ENCODE data around the gene CLEC16A. TPM values are rescaled to one million over a fixed set of nuclear protein-coding genes. Genes with fewer than 3 reads are reported as not detected.

Gene CLEC16A
- total RNA-seq, 1 experiment from 2014 or later, result 8.0 TPM

DNA sequence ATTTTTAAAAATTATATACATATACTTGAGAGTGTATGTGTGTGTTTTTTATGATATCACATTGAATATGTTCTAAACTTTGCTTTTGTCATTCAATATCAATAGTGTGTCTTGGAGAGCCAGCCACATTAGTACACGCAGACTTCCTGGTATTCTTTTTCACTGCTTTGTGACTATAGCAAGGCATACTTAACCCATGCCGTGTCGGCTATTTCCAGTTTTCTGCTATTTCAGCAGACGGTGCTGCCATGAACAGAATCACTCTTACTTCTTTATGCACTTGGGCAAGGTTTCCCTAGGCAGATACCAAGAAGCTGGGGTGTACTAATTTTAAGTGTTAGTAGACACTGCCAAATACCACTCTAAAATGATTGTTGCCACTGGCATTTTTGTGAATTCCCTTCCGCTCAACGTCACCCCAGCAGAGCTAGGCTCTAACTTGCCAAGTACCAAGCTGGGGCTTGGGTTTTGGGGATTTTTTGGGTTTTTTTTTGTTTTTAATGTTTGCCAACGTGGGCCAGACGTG lies 176.8 kb downstream of the CLEC16A start:
- DNase-seq (ENCODE audit: low read depth, low spot score), result no peak
- in situ Hi-C loops (cut with HindIII; ENCODE audit: low pct_unique_long_range_greater_than_20kb, low sequenced_read_pairs), result no loop called here

DNA sequence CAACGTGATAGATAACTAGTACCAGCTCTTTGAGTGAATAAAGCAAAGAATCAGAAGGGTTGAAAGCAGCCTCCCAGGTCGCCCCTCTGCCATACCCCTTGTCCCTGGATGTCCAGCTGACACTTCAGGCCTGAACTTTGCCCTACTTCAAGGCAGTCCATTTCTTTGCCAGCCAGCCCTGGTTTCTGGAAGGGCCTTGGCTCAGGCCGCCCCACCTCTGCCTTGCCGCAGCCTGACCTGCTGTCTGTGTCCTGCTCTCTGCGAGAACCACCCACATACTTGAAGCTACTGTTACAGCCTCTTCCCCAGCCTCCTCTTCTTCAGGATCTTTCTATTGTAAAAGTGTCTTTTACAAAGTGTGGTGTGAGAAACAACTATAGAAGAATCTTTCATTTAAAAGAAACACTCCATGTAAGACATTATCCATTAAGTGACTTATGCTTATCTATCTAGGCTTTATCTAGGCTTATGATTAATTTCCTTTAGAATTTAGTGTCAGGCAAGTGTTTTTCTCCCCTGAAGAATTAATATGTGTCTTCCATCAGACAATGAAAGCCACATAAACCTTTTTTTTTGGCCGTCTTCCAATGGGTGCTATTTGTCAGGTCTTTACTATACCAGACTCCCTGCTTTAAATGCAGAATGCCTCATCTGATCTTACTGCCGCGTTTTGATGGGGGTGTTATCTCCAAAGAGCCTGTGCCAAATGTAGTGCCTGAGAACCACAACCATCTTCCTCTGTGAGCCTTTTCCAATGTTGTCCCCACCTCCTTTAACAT lies 177.7 kb downstream of the CLEC16A start:
- no peak for DNase-seq (ENCODE audit: low read depth, low spot score)
- in situ Hi-C loops (cut with HindIII; ENCODE audit: low pct_unique_long_range_greater_than_20kb, low sequenced_read_pairs), result no loop called here

DNA sequence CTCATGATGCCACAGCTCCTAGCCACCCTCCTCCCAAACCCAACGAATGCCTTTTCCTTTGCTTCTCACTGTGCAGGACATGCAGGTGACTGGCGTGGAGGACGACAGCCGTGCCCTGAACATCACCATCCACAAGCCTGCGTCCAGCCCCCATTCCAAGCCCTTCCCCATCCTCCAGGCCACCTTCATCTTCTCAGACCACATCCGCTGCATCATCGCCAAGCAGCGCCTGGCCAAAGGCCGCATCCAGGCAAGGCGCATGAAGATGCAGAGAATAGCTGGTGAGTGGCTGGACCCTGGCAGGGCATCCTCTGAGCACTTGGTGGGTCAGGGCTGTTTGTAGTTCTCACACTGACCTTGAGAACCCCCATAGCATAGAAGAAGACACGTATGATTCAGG lies 179.3 kb downstream of the CLEC16A start:
- DNase-seq (ENCODE audit: low read depth, low spot score), result no peak
- in situ Hi-C loops (cut with HindIII; ENCODE audit: low pct_unique_long_range_greater_than_20kb, low sequenced_read_pairs), result no loop called here

DNA sequence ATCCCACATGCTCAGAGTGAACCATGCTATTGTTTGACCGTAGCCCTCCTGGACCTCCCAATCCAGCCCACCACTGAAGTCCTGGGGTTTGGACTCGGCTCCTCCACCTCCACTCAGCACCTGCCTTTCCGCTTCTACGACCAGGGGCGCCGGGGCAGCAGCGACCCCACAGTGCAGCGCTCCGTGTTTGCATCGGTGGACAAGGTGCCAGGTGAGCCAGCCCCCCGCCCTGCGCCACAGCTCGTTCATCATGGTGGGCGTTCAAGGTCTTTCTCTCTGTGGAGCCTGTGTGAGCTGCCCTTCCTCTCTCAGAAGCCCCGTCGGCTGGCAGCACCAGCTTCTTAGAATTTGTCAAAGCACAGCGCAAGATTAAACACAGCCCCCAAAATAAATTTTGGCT lies 181.6 kb downstream of the CLEC16A start:
- no peak for DNase-seq (ENCODE audit: low read depth, low spot score)
- in situ Hi-C loops (cut with HindIII; ENCODE audit: low pct_unique_long_range_greater_than_20kb, low sequenced_read_pairs), result no loop called here

DNA sequence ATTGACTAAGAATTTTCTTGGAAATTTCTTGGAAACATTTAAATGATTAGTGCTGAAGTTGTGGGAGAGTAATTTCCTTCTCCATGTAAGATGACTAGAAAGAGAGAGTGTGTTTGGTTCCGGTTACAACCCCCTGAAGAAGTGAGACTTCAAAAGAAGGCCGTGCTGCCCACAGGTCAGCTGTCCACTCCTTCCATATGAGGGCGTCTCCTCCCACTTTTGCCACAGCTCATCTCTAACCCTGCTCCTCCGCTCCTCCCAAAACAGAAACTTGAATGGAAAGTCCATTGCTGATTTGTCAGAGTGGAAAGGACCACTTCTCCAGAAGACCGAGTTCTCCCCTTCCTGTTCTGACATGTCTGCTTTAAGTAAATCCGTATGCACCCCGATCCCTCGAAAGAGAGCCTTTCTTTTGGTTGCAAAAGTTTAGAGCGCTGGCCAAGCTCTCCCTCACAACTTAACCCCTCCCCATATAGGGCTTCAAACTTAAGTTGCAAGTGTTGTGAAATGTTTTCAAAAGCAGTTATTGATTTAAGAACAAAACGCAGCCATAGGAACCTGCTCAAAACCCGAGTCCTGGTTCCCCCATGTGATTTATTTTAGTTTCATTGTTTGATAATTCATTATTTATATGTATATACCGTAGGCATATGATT lies 182.2 kb downstream of the CLEC16A start:
- in situ Hi-C loops (cut with HindIII; ENCODE audit: low pct_unique_long_range_greater_than_20kb, low sequenced_read_pairs), result no loop called here
- no peak for DNase-seq (ENCODE audit: low read depth, low spot score)

- no peak for DNase-seq (ENCODE audit: low read depth, low spot score)
- in situ Hi-C loops (cut with HindIII; ENCODE audit: low pct_unique_long_range_greater_than_20kb, low sequenced_read_pairs), result no loop called here
Measured at GRCh38 chr16:11127610-11128195, 183.3 kb downstream of the CLEC16A start.

DNA sequence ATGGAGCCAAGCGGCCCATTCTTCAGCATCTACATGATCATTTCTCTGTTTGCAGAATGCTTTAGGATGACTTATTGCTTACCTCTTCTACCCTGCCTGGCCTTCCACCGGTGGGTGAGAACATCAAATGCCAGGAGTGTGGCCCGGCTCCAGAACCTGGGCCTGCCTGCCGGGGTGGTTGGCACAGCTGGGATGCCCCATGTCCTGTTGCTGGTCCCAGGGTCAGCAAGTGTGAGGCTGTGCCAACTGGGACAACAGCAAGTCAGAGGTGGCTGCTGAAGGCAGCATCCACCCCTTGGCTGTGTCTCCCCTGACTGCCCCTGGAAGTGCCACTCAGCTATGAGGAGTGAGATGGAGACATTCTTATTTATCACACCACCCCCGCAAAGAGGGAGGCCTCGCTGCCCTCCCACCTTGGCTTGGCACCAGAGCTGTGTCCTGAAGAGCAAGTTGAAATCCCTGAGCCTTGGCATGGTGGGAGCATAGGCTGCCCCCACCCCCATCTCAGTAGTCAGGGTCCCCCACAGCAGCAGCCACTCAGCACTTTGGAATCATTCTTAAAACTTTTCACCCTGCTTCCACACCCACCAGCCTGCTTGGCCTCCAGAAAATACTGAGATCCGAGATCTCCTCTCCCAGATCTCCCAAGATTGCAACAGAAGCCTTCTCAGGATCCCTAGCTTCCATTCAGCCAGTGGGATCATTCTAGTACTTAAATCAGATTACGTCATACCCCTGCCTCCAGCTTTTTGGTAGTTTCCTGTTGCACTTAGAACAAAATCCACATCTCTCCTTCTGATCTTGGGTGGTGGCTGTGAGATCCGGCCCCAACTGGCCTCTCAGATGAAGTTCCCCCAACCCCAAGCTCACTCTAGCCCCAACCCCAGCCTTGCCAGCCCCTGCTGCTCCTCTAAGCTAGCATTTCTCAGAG lies 184.1 kb downstream of the CLEC16A start:
- DNase-seq (ENCODE audit: low read depth, low spot score), result no peak
- in situ Hi-C loops (cut with HindIII; ENCODE audit: low pct_unique_long_range_greater_than_20kb, low sequenced_read_pairs), result no loop called here

GRCh38 chr16:11129378-11129781 lies 185.0 kb downstream of the CLEC16A start:
- in situ Hi-C loops (cut with HindIII; ENCODE audit: low pct_unique_long_range_greater_than_20kb, low sequenced_read_pairs), result no loop called here
- no peak for DNase-seq (ENCODE audit: low read depth, low spot score)

DNA sequence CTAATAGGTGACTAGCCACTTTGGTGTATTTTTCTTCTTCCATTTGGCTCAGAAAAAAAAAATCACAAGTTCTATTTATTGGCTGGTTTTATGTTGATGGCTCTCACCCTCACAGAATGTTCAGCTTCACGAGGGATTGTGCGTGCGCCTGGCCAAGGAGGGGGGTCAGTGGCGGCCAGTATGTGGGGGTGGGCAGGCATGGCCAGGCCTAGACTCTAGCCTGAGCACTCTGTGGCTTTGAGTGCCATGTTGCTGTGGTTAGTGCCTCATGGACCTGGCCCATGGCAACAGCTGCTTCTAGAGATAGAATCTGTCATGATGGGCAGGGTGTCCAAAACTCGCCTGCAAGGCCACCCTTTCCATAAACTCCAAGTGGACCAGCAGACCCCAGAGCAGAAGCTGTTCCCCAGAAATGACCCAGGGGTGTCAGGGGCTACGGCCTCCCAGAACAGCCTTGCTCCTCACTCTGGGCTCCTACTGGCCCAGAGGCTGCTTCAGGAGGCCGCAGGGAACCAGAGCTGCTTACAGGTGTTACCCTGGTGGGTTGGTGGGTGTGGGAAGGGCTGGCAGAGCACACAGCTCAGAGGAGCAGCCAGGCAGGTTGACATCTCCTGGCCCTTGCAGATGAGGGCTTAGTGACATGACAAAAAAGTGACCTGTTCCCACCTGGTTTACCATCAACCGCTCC lies 186.8 kb downstream of the CLEC16A start:
- DNase-seq (ENCODE audit: low read depth, low spot score), result no peak
- in situ Hi-C loops (cut with HindIII; ENCODE audit: low pct_unique_long_range_greater_than_20kb, low sequenced_read_pairs), result no loop called here

DNA sequence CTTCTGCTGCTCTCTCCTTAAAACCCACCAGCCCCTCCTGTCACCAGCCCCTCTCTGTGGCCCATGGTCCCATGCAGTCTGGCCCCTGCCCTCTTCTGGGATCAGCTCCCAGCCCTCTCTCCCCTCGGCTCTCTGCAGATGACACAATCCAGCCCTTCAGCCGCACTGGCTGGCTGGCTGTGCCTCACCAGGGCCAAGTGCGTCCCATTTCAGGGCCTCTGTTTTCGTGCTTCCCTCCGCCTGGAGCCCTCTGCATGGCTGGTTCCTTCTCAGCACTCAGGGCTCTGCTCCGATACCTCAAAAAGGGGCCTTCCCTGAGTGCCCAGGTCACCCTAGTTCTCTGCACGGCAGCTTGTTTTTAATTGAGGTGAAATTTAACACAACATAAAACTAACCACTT lies 187.3 kb downstream of the CLEC16A start:
- no peak for DNase-seq (ENCODE audit: low read depth, low spot score)
- in situ Hi-C loops (cut with HindIII; ENCODE audit: low pct_unique_long_range_greater_than_20kb, low sequenced_read_pairs), result no loop called here

GRCh38 chr16:11133344-11133943 lies 189.1 kb downstream of the CLEC16A start:
- DNase-seq (ENCODE audit: low read depth, low spot score), result peak; percentile 60
- in situ Hi-C loops (cut with HindIII; ENCODE audit: low pct_unique_long_range_greater_than_20kb, low sequenced_read_pairs), result no loop called here

- in situ Hi-C loops (cut with HindIII; ENCODE audit: low pct_unique_long_range_greater_than_20kb, low sequenced_read_pairs), result no loop called here
- DNase-seq (ENCODE audit: low read depth, low spot score), result no peak
Measured at GRCh38 chr16:11134722-11135463, 190.5 kb downstream of the CLEC16A start.

- DNase-seq (ENCODE audit: low read depth, low spot score), result no peak
- in situ Hi-C loops (cut with HindIII; ENCODE audit: low pct_unique_long_range_greater_than_20kb, low sequenced_read_pairs), result no loop called here
Measured at GRCh38 chr16:11135464-11135973, 191.2 kb downstream of the CLEC16A start.

DNA sequence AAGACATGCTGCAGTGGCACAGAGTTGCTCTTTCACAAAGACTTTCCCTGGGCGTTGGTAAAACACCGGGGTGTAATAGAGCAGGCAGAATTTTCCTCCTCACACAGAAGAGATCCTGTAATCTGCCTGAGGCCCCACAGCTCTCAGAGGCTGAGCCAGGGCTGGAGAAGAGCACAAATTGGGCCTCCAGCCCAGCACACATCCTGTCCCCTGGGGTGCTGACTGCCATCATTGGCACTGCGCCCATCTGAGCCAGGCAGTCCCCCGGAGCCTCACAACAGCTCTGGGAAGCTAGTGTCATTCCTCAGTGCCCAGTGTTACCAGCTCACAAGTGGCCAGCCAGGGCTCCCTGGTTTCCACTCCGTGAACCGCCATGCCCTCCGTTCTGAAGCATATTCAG lies 192.2 kb downstream of the CLEC16A start:
- DNase-seq (ENCODE audit: low read depth, low spot score), result peak; percentile 27
- in situ Hi-C loops (cut with HindIII; ENCODE audit: low pct_unique_long_range_greater_than_20kb, low sequenced_read_pairs), result no loop called here

DNA sequence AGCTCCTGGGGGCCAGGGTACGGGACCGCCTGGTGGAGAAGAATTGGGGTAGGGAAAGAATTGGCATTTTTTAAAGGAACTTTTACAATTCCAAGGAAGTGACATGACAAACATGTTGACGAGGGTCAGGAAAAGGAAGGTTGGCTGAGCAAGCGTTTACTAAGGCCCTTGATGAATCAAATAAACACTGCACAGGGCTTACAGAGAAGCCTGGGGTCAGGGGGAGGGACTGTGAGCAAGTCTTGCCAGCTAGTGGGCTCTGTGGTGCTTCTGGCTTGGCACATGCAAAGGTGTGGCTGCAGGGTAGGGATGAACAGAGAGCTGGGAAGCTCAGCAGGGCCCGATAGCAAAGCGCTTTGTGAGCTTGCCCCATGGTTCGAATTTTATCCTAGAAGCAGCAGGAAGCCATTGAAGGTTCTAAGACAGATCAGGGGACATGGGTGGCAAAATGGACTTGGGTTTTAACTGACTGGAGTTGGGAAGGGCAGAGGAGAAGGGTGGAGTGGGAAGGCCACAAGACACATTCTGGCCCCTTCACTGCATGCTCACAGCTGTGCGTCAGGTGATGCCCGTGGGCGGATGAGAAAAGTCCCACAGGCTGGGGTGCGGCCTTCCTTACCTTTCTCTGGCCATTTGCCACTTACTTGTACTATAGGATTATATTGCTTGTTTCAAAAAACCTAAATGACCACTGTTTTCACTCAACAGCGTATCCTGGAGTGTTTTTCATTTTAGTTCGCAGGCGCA lies 193.8 kb downstream of the CLEC16A start:
- DNase-seq (ENCODE audit: low read depth, low spot score), result no peak
- in situ Hi-C loops (cut with HindIII; ENCODE audit: low pct_unique_long_range_greater_than_20kb, low sequenced_read_pairs), result no loop called here
